Dedifferentiated amniotic fluid mesenchymal stem cell (primary cell): Measurements from ENCODE around the gene ENOX1.
A peak's percentile ranks its signal among the peaks of the same experiment; 100 is the strongest.

ENCODE experiments used
- DNase-seq: peaks from one replicate; pipeline ENCODE4 v3.0.0-alpha.2; 2016; ENCODE audit errors: extremely low spot score

The ENOX1 gene

DNA sequence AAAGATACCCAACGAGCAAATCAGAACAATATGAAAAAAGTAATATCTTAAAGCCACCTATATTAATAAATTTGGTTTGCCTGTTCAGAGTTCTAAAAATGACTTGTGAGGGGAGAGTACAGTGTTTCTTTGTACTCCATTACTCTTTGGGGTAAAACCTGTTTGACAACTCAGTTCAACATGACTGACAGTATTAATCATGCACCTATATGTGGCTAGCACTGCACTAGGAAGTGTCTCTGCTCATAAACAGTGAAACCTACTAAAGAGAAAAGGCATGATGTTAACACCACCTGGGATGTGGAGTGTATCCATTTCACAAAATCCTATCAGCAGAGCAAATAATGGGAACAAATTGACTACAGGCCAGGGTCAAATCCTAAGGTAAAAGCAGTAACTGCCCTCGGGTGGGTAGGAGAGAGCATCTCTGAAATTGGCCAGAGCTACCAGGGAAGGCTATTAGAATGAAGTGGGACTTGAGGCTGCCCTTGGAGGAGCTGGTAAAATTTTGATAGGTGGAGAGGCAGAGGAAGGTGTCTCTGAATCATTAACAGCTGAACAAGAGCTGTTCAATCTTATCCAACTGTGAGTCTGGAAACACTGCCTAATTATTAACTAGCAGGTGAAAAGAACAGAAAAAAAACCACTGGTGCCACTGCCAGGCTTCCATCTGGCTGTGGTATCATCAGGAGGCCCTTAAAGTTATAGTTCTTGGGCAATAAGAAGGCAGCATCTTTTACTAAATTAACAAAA lies 398.3 kb downstream of the ENOX1 start:
- no peak for DNase-seq

DNA sequence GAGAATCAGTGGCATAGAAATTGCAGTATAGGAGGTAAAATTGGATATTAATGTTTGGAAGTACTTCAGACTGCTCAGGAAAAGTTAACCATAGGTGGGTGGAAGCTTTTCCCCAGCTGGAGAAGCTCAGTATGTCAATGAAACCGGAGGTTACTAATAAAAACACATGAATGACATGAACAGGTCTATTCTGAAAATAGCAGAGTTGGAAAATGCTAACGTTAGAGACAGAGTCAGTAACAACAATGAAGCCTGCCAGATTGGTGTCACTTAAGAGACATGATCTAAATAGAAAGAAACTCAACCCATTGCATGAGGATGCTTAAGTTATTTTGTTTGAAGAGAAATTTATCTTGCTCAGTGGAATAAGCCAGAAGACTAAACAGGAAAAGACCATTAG lies 398.9 kb downstream of the ENOX1 start:
- no peak for DNase-seq

DNA sequence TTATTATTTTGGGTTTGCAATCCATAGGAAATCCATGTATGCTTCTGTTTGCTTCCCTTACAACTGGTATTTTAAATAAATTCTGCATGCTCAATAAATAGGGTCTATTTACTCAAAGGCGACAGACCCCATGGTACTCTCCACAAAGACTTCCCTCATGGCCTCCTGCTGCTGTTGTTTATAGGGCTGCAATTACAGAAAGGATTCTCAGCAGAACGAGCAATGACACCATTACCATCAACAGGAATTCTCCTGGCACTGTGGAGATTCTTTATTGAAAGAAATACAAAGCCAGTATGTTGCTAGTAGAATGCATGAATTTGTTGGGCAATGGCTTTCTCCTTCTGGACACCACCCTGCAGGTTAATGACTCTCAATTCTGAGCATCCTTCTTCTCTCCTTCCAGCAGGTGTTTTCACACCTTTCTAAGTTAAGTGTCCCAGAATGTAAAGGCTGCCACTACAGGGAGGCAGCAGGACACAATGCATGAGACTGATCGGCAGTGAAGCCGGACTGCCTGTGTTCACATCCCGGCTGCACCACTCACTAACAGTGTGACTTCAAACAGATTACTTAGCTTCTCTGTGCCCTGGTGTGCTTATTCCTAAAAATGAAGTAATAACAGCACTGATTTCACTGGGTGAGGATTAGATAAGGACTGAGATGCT lies 403.1 kb downstream of the ENOX1 start:
- no peak for DNase-seq

- DNase-seq, result no peak
These were observed 407.0 kb downstream of the ENOX1 start for GRCh38 chr13:43379738-43380137.

DNA sequence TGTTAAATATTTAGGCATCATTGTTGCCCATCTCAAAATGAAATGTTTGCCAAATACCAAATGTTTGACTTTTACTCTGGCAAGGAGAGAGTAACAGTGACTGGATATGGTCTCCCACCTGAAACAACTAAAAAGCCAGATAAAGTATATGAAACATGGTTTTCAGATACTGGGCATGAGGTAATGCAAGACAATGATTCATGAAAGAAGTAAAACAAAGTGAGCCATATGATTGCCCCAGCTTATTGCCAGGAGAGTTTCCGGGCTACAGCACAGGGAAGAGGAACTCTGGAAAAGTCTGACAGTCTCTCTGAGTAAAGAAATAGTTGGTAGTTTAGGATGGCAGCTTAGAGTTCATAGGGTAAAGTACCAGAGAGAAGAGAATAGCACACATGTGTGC lies 408.8 kb downstream of the ENOX1 start:
- DNase-seq, result no peak

DNA sequence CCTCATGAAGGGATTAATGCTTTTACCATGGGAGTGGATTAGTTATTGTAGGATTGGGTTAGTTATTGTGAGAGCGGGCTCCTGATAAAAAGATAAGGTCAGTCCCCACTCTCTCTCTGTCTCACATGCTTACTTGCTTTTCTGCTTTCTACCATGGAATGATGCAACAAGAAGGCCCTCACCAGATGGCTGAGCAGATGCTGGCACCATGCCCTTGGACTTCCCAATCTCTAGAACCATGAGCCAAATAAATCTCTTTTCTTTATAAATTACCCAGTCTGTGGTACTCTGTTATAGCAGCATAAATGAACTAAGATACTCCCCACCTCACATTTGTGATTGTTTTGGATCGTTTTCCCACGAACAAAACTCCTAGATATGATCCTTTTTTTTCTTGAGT lies 409.6 kb downstream of the ENOX1 start:
- DNase-seq, result no peak

- DNase-seq, result no peak
These were observed 410.2 kb downstream of the ENOX1 start for GRCh38 chr13:43376596-43376995.

DNA sequence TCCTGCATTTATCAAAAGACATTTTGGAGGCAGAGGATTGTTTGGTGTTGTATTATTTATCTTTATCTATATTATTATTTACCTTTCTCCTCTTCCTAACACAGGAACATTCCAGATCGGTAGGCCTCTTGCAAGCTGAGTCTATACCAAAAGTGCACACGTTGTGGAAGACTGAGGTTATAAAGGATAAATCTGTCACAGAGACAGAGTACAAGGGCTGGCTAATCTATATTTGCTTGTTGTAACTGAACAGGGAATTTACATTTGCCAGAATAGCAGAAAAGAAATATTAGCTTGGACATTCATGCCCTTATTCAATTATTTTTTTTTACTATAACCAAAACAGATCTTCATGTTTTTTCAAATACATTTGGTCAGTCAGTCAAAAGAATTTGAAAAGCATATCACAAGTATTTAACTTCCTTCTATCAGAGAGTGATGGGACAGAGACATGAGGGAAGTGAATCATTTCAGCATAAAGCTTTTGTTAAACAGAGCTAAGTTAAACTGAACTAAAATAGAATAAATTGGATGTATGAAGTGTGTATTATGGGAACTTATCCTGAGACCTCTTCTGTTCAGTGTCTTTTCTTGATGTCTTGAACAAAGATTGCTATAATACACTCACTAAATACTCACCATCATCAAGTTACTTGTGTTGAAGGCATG lies 410.8 kb downstream of the ENOX1 start:
- DNase-seq, result no peak

- DNase-seq, result peak; percentile 38
These were observed 412.2 kb downstream of the ENOX1 start for GRCh38 chr13:43374621-43375020.

GRCh38 chr13:43373400-43373799 lies 413.4 kb downstream of the ENOX1 start:
- no peak for DNase-seq

GRCh38 chr13:43370842-43371241 lies 415.9 kb downstream of the ENOX1 start:
- DNase-seq, result no peak

DNA sequence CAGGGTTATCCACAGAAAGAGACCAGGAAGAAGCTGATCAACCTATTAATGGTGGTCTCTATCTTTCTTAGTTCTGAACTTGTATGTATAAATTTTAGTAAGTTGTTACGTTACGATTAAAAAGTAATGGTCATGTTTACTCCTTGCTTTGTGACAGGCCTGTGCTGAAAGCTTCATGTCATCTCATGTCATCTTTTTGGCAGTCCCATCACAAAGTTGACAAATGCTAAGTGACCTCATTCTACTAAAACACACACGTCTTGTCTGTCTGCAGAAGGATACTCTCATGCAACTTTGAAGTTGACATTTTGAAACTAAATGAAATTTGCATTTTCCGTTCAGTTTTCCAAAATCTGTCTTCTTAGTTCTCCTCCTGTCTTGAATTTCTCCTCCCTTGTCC lies 417.5 kb downstream of the ENOX1 start:
- DNase-seq, result no peak

DNA sequence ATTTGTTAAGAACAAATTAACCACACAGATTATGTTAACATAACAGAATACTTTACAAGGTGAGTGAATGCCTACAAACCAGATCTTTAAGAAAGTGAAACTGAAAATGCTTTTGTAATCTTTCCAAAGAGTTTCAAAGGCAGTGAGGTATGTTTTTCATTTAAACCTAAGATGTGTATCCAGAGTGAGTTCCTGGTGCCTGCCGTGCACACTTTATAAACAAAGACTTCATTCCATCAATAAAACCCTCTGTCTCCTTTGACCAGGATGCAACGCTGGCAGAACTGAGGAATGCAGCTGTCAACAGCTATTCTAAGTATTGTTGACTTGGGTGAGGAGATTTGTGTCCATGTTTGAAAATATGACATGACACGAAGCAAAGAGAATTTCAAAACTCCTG lies 418.8 kb downstream of the ENOX1 start:
- peak; percentile 25 for DNase-seq

DNA sequence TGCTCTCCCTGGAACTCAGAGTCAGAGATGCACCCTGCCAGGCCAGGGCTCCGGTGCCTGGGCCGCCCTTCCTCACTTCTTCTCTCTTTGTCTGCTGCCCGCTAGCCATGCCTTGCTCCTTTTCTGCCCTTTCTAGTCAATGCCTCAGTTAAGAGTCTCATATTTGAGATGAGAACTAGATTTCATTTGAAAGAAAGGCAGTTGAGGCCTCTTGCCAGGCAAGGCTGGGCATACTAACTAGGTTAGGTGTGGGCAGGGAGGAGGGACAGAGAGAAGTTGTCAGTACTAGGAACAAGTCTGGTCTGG lies 421.8 kb downstream of the ENOX1 start:
- no peak for DNase-seq

- DNase-seq, result no peak
These were observed 422.3 kb downstream of the ENOX1 start for GRCh38 chr13:43364210-43365038.

GRCh38 chr13:43363156-43363953 lies 423.4 kb downstream of the ENOX1 start:
- no peak for DNase-seq

GRCh38 chr13:43362556-43362955 lies 424.2 kb downstream of the ENOX1 start:
- DNase-seq, result no peak

GRCh38 chr13:43360892-43361610 lies 425.7 kb downstream of the ENOX1 start:
- DNase-seq, result no peak

GRCh38 chr13:43360171-43360570 lies 426.6 kb downstream of the ENOX1 start:
- DNase-seq, result no peak

GRCh38 chr13:43359536-43359935 lies 427.2 kb downstream of the ENOX1 start:
- DNase-seq, result no peak

- no peak for DNase-seq
These were observed 429.2 kb downstream of the ENOX1 start for GRCh38 chr13:43357564-43357963.
